ENCODE data around the gene RIPK1.

The RIPK1 gene

GRCh38 chr6:3079682-3080081 is 11.4 kb downstream of the RIPK1 start:
- no peak overlapping the region for H3K4me2 ChIP-seq (ENCODE audit: low read depth, low read length, poor library complexity, severe bottlenecking)
- H3K9me2 ChIP-seq (replicated peaks; ENCODE audit: low read depth, low read length): no peaks in the 10 kb centered on the region
- H3K27me3 ChIP-seq (ENCODE audit: insufficient read depth, low read length, poor library complexity, severe bottlenecking): no peaks in the 10 kb centered on the region
- H4K20me1 ChIP-seq (ENCODE audit: insufficient read depth, low read length, poor library complexity, severe bottlenecking): peaks cover 19% of the 10 kb centered on the region
- peaks cover 36% of the 10 kb centered on the region for H3K79me2 ChIP-seq (ENCODE audit: insufficient read depth, low read length)
- TF ChIP-seq CTCF (conservative IDR thresholded peaks at IDR 0.05; ENCODE audit: low read length): no peak
- no peaks in the 10 kb centered on the region for H3F3A ChIP-seq (ENCODE audit: low read depth)
- H2AFZ ChIP-seq (ENCODE audit: low read length): no peak overlapping the region
- no peaks in the 10 kb centered on the region for H3K9me3 ChIP-seq (ENCODE audit: insufficient read depth, low read depth, low read length)
- peaks cover 73% of the 10 kb centered on the region for H3K36me3 ChIP-seq (ENCODE audit: insufficient read depth, low read length)
- H3K9ac ChIP-seq (ENCODE audit: low read depth, low read length, poor library complexity, severe bottlenecking): no peak overlapping the region
- H3K4me1 ChIP-seq (ENCODE audit: insufficient read depth, low read length, poor library complexity, severe bottlenecking): peaks cover 14% of the 10 kb centered on the region
- no peak overlapping the region for H3K4me3 ChIP-seq (ENCODE audit: low read length, poor library complexity, severe bottlenecking)

- H3K4me1 ChIP-seq (ENCODE audit: insufficient read depth, low read length, poor library complexity, severe bottlenecking): no peaks in the 10 kb centered on the region
- no peaks in the 10 kb centered on the region for H3K9me3 ChIP-seq (ENCODE audit: insufficient read depth, low read depth, low read length)
- H3K36me3 ChIP-seq (ENCODE audit: insufficient read depth, low read length): peaks cover 93% of the 10 kb centered on the region
- peaks cover 14% of the 10 kb centered on the region; the same call in 1 of the 2 replicates for H3K79me2 ChIP-seq (ENCODE audit: insufficient read depth, low read length)
- TF ChIP-seq EZH2phosphoT487 (IDR thresholded peaks at IDR 0.05; ENCODE audit: borderline replicate concordance) (no peak), CTCF (conservative IDR thresholded peaks at IDR 0.05; ENCODE audit: low read length) (no peak)
- H2AFZ ChIP-seq (ENCODE audit: low read length): no peak overlapping the region
- no peaks in the 10 kb centered on the region for H3K9me2 ChIP-seq (replicated peaks; ENCODE audit: low read depth, low read length)
- H3F3A ChIP-seq (ENCODE audit: low read depth): no peaks in the 10 kb centered on the region
- H3K9ac ChIP-seq (ENCODE audit: low read depth, low read length, poor library complexity, severe bottlenecking): no peak overlapping the region
- peaks cover 5% of the 10 kb centered on the region for H4K20me1 ChIP-seq (ENCODE audit: insufficient read depth, low read length, poor library complexity, severe bottlenecking)
- H3K27me3 ChIP-seq (ENCODE audit: insufficient read depth, low read length, poor library complexity, severe bottlenecking): no peaks in the 10 kb centered on the region
- no peak overlapping the region for H3K4me2 ChIP-seq (ENCODE audit: low read depth, low read length, poor library complexity, severe bottlenecking)
- no peak overlapping the region for H3K4me3 ChIP-seq (ENCODE audit: low read length, poor library complexity, severe bottlenecking)
Observed at GRCh38 chr6:3081960-3082359, 13.7 kb downstream of the RIPK1 start.

GRCh38 chr6:3085074-3085473 is 16.8 kb downstream of the RIPK1 start:
- Histone ChIP-seq H3K4me1 (ENCODE audit: insufficient read depth, low read length, poor library complexity, severe bottlenecking) (peaks cover 12% of the 10 kb centered on the region), H3F3A (ENCODE audit: low read depth) (peaks cover 3% of the 10 kb centered on the region; the same call in 1 of the 2 replicates), H3K4me2 (ENCODE audit: low read depth, low read length, poor library complexity, severe bottlenecking) (no peak overlapping the region), H3K79me2 (ENCODE audit: insufficient read depth, low read length) (no peaks in the 10 kb centered on the region), H4K20me1 (ENCODE audit: insufficient read depth, low read length, poor library complexity, severe bottlenecking) (peaks cover 5% of the 10 kb centered on the region), H3K9me3 (ENCODE audit: insufficient read depth, low read depth, low read length) (no peaks in the 10 kb centered on the region), H3K9ac (ENCODE audit: low read depth, low read length, poor library complexity, severe bottlenecking) (no peak overlapping the region), H2AFZ (ENCODE audit: low read length) (no peak overlapping the region), H3K36me3 (ENCODE audit: insufficient read depth, low read length) (peaks cover 70% of the 10 kb centered on the region), H3K4me3 (ENCODE audit: low read length, poor library complexity, severe bottlenecking) (no peak overlapping the region), H3K9me2 (replicated peaks; ENCODE audit: low read depth, low read length) (no peaks in the 10 kb centered on the region), H3K27me3 (ENCODE audit: insufficient read depth, low read length, poor library complexity, severe bottlenecking) (no peaks in the 10 kb centered on the region)
- TF ChIP-seq CTCF (conservative IDR thresholded peaks at IDR 0.05; ENCODE audit: low read length) (no peak), EZH2phosphoT487 (IDR thresholded peaks at IDR 0.05; ENCODE audit: borderline replicate concordance) (no peak)
